Suppressor macrophage (primary cell): ENCODE measurements around the gene OR5H15.
"Not testable (repeated sequence)": the region's sequence is repeated elsewhere in the genome, so short reads cannot be mapped to it uniquely, and the experiment has no call there.

Experiments
- DNase-seq, 4 experiments: peaks; one replicate each; pipeline ENCODE4 v3.0.0-alpha.2; 2020 to 2022
- total RNA-seq, 17 experiments: gene quantifications; one replicate each; lab custom pipeline; 2026; ENCODE audit warnings: mixed read lengths in 6 of 17, inconsistent platforms in 3 of 17; lab: John Stamatoyannopoulos, UW

The OR5H15 gene
- total RNA-seq = 0 to 0.77 (median 0) reads per million in 17 experiments

GRCh38 chr3:98166396-98166795, at the start of gene OR5H15:
Gene OR5H15 (plus strand): TSS chr3:98166696. CDS start chr3:98168700, 2,004 bp downstream.
- no peak for DNase-seq

GRCh38 chr3:98130421-98130820, 36.1 kb upstream of the OR5H15 start, which contains the start of gene OR5H1:
Gene OR5H1 (plus strand): TSS chr3:98130721. CDS start chr3:98132698, 1,977 bp downstream.
- no peak for DNase-seq

GRCh38 chr3:98136631-98137030, 29.9 kb upstream of the OR5H15 start:
- DNase-seq = no peak

GRCh38 chr3:98137826-98138557, 28.5 kb upstream of the OR5H15 start:
- not testable (repeated sequence) for DNase-seq

GRCh38 chr3:98140531-98140930, 26.0 kb upstream of the OR5H15 start:
- DNase-seq = no peak

GRCh38 chr3:98147179-98147578, 19.3 kb upstream of the OR5H15 start, which contains the start of gene OR5H14:
Gene OR5H14 (plus strand): TSS chr3:98147479. CDS start chr3:98149386, 1,907 bp downstream.
- DNase-seq = no peak

- no peak for DNase-seq
Observed at GRCh38 chr3:98148751-98149150, 17.7 kb upstream of the OR5H15 start.

GRCh38 chr3:98149456-98149855, 17.0 kb upstream of the OR5H15 start:
- DNase-seq = not testable (repeated sequence)

GRCh38 chr3:98151241-98151640, 15.3 kb upstream of the OR5H15 start:
- no peak for DNase-seq

- no peak for DNase-seq
Observed at GRCh38 chr3:98171071-98171470, 4.6 kb downstream of the OR5H15 start.

- no peak for DNase-seq
Observed at GRCh38 chr3:98172621-98173020, 6.1 kb downstream of the OR5H15 start.

GRCh38 chr3:98180319-98180890, 13.9 kb downstream of the OR5H15 start:
- peak in 3 of 4 experiments; percentile 10 to 77 (median 71) for DNase-seq

- no peak for DNase-seq
Observed at GRCh38 chr3:98182196-98182595, 15.7 kb downstream of the OR5H15 start.

- peak; percentile 39 to 68 (median 52) for DNase-seq
Observed at GRCh38 chr3:98185180-98185579, 18.7 kb downstream of the OR5H15 start.

GRCh38 chr3:98188545-98188944, 22.0 kb downstream of the OR5H15 start:
- peak; percentile 51 to 91 (median 80) for DNase-seq

- DNase-seq = not testable (repeated sequence)
Observed at GRCh38 chr3:98190911-98191310, 24.4 kb downstream of the OR5H15 start.

- not testable (repeated sequence) for DNase-seq
Observed at GRCh38 chr3:98196293-98196692, 29.8 kb downstream of the OR5H15 start.

GRCh38 chr3:98199020-98199419, 32.5 kb downstream of the OR5H15 start:
- DNase-seq = no peak

GRCh38 chr3:98209244-98209643, 42.7 kb downstream of the OR5H15 start:
- DNase-seq = no peak

GRCh38 chr3:98213276-98213675, 46.8 kb downstream of the OR5H15 start:
- DNase-seq = no peak

GRCh38 chr3:98215051-98215450, 48.6 kb downstream of the OR5H15 start:
- DNase-seq = peak; percentile 5 to 66 (median 32)
